LNCaP clone FGC (cell line): ENCODE results near the gene CEP170.
A peak's percentile ranks its signal among the peaks of the same experiment; 100 is the strongest.
"Not testable (repeated sequence)": the region's sequence is repeated elsewhere in the genome, so short reads cannot be mapped to it uniquely, and the experiment has no call there.

Source experiments
- DNase-seq: peaks from one replicate; pipeline ENCODE4 v3.0.0-alpha.2; 2011; ENCODE audit warnings: low read depth
- H3K4me3 ChIP-seq: 2 replicates; pipeline ENCODE4 v1.5.1; 2011; ENCODE audit warnings: mild to moderate bottlenecking, low read depth, low read length, control low read depth
- CTCF ChIP-seq: IDR thresholded peaks from 2 replicates; pipeline ENCODE4 v1.5.1; 2012; ENCODE audit warnings: mild to moderate bottlenecking; ENCODE audit not compliant: control insufficient read depth, insufficient read depth; ENCODE audit errors: extremely low read depth

CEP170 gene

GRCh38 chr1:243184787-243185186 is 70.3 kb downstream of the CEP170 start:
- not testable (repeated sequence) for H3K4me3 ChIP-seq, DNase-seq

DNA sequence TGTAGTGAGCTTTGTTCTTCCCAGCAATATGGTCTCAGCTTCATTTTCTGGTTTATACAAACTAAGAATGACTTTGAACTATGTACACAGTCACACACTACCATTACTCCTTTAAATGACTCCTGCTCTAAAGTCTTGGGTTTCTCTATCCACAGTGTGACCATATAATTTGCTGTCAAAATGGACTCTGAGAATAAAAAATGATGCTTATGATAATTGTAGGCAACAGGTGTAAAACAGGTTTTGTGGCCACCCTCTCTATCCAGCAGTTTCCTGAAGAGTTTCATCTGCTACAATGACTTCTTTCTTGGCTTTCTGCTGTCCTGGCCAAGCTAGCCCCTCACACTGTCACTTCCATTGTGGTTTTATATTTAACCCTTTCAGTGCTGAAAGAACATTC is 71.4 kb downstream of the CEP170 start:
- not testable (repeated sequence) for DNase-seq, H3K4me3 ChIP-seq

DNA sequence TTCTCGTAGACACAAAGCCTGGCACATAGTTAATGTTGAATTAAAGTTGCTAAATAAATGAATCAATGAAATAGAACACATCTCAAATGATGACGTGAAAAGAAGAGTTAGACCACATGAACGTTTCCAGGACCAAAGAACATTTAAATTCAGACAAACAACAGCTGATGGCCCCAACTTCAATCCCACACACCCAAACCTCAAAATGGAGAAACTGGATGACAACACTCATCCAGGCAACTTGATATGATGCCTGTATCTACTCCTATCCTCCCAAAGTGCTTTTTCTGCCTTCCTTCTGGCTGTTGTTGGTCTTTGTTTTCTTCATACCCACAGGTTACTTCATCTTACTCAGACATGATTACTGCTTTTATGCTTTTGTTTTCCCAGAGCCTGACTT is 71.9 kb downstream of the CEP170 start:
- not testable (repeated sequence) for H3K4me3 ChIP-seq, DNase-seq

- H3K4me3 ChIP-seq = no peak overlapping the region
- DNase-seq = no peak
- no peak for TF ChIP-seq CTCF
Measured at GRCh38 chr1:243179720-243180119, 75.4 kb downstream of the CEP170 start.

- not testable (repeated sequence) for H3K4me3 ChIP-seq, DNase-seq
Measured at GRCh38 chr1:243177792-243178191, 77.3 kb downstream of the CEP170 start.

GRCh38 chr1:243173758-243174369 is 81.2 kb downstream of the CEP170 start:
- not testable (repeated sequence) for DNase-seq, H3K4me3 ChIP-seq

GRCh38 chr1:243164911-243165310 is 90.2 kb downstream of the CEP170 start:
- H3K4me3 ChIP-seq, DNase-seq: not testable (repeated sequence)

GRCh38 chr1:243150906-243151305 is 104.2 kb downstream of the CEP170 start:
- not testable (repeated sequence) for DNase-seq, H3K4me3 ChIP-seq

DNA sequence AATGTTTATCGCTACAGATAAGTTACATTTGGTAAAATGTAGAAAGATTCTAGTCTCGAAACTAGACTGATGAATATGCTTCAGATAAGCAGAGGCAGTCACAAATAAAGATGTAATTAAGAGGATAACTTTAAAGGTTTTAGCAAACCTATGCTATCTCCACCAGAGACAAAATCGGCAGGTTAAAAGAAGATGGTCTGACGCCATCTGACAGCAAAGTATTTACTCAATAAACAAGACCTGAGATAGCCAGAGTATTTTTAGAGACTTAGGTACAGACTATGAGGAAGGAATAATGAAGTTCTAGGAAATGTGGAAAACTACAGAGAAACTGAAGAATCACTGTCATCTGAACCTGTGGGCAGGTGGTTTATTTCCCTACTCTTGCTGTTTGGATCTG is 106.0 kb downstream of the CEP170 start:
- not testable (repeated sequence) for H3K4me3 ChIP-seq, DNase-seq

- DNase-seq, H3K4me3 ChIP-seq: not testable (repeated sequence)
Measured at GRCh38 chr1:243147351-243147750, 107.7 kb downstream of the CEP170 start.

- peak; percentile 38 for TF ChIP-seq CTCF
- not testable (repeated sequence) for H3K4me3 ChIP-seq, DNase-seq
Measured at GRCh38 chr1:243140498-243140897, 114.6 kb downstream of the CEP170 start.

DNA sequence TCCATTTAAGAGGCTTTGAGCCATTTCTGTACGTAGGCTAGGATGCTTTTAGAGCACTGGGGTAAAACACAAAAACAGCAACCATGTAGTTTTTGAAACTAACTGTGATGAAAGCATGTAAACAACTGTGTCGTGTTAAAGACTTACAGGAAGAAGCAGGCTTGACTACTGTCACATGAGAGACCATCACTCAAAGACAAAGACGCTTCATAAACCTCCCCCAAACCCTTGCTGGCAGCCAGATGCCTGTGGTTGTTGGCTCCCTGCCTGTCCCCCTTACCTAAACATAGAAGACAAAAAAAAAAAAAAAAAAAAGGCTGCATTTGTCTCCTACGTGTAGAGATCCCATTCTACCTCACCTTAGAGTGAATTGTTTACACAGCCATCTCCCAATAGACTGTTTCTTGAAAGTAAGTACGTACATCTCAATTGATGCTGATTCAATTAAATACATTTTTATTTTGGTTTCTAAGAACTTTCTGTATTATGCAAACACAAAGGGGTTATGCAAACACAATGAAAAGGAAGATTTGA is 132.1 kb downstream of the CEP170 start:
- H3K4me3 ChIP-seq, DNase-seq: not testable (repeated sequence)

- not testable (repeated sequence) for DNase-seq, H3K4me3 ChIP-seq
Measured at GRCh38 chr1:243121939-243122338, 133.1 kb downstream of the CEP170 start.

DNA sequence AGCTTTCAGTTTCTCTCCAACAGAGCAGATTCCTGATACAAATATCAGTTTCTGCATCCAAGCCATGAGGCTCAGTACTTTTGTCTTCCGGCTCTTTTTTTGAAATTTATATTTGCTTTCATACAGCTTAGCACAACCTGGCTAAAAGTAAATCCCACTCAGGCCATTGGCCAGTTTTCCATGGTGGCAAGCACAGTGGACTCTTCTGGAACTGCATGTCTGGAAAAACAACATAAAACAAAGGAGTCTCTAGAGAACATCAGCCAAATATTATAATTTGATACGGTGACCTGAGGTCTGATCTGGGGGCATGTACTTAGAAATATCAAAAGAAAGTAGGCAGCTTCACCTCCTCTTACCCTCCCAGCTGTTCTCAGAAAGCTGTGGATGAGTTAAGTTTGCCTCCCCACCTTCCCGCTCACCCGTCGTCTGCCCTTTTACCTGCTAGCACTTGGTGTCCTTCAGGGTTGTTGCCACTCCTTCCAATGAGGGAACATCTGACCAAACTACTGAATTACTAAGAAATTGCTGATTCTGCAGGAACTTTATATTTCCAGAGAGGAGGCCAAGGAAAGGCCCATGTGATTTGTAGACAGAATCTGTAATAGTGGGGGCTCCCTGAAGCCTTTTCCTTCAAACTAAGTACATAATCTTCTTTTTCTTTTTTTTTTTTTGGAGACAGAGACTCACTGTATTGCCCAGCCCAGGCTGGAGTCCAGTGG is 136.3 kb downstream of the CEP170 start:
- not testable (repeated sequence) for DNase-seq, H3K4me3 ChIP-seq

DNA sequence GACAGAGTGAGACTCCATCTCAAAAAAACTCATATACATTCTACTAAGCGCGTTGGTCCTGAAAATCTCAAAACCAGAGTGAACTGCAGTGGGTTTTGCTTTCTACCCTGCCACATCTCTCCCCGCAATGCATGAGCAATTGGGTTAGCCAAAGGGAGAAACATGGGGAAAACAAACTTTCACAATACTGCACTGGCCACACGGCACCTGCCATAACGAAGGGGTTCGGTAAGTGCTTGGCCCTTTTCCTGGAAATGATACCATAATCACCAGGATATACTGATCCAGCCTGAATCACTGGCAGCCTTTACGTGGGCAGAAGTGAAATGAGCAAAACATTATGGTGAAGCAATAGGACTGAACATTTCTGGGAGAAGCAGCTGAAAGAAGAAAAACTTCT is 138.9 kb downstream of the CEP170 start:
- not testable (repeated sequence) for DNase-seq, H3K4me3 ChIP-seq

DNA sequence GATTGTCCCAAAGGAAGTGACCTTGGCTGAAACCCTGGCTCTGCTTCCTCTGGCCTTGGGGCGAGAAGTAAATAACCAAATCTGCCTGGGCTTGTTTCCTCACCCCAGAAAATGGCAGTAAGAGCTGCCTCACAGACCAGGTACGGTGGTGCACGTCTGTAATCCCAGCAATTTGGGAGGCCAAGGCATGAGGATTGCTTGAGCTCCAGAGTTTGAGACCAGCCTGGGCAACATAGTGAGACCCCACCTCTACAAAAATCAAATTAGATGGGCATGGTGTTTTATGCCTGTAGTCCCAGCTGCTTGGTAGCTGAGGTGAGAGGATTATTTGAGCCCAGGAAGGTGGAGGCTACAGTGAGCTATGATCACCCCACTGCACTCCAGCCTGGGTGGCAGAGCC is 140.3 kb downstream of the CEP170 start:
- H3K4me3 ChIP-seq, DNase-seq: not testable (repeated sequence)

GRCh38 chr1:243114059-243114713 is 140.9 kb downstream of the CEP170 start:
- not testable (repeated sequence) for DNase-seq, H3K4me3 ChIP-seq
